Adrenal gland (tissue), 12 donors: ENCODE results near the gene CHD3. TPM values are rescaled to one million over a fixed set of nuclear protein-coding genes. Genes with fewer than 3 reads are reported as not detected.

Experiments used
- DNase-seq, 7 donors: peaks; one replicate each; pipeline ENCODE4 v3.0.0-alpha.2; 2019 to 2020
- H3K27ac ChIP-seq, 5 donors: fragments of 200-600 bp; sonication (generic) in 4 of 5; 1 replicate in 3 of 5; 2 replicates in 2 of 5; pipeline versions ENCODE4 v1.5.1 to v1.8.0; 2016 to 2020; ENCODE audit warnings: mild to moderate bottlenecking in 1 of 5
- H3K27me3 ChIP-seq: fragments of 200-600 bp; 2 replicates; pipeline ENCODE4 v1.8.0; 2021
- H3K36me3 ChIP-seq, 2 donors: fragments of 200-600 bp; replicated peaks in 1 of 2; 1 replicate in 1 of 2; 2 replicates in 1 of 2; pipeline versions ENCODE4 v1.5.1 to v1.8.0; 2018 to 2022
- H3K4me1 ChIP-seq, 2 donors: fragments of 200-600 bp; replicated peaks in 1 of 2; 1 replicate in 1 of 2; 2 replicates in 1 of 2; pipeline versions ENCODE4 v1.5.1 to v1.8.0; 2018 to 2021
- H3K4me3 ChIP-seq, 4 donors: fragments of 200-600 bp; sonication (generic) in 3 of 4; one replicate each; pipeline ENCODE4 v1.5.1; 2016 to 2018
- H3K9me3 ChIP-seq, 3 donors: fragments of 200-600 bp; sonication (generic) in 1 of 3; replicated peaks in 1 of 3; 1 replicate in 2 of 3; 2 replicates in 1 of 3; pipeline versions ENCODE4 v1.5.1 to v1.8.0; 2016 to 2021
- POLR2A ChIP-seq, 2 donors: fragments of 450-650 bp; IDR thresholded peaks; one replicate each; pipeline ENCODE4 v1.6.1; 2017; ENCODE audit warnings: antibody characterized with exemption in 2 of 2, mild to moderate bottlenecking in 2 of 2, moderate library complexity in 1 of 2
- WGBS, 4 donors: extraction: QIAGEN DNeasy Blood & Tissue Kit in 2 of 4; methylation state at CpG; one replicate each; pipeline versions ENCODE4 v1.1.5 to v1.1.7; 2013 to 2017; 5-methylcytosine and 5-hydroxymethylcytosine counted together
- intact Hi-C, 2 donors: fragments of 100-400 bp; cut with DNase I; formaldehyde crosslinking; loops; one replicate each; pipeline versions ENCODE4 v1.14.1 to v1.15.0; 2022 to 2023
- polyA plus RNA-seq, 3 donors: library from polyadenylated mRNA; stranded (reverse); fragments of 200-250 nt in 2 of 3; fragments of 350-450 nt in 1 of 3; fragmentation: Illumina TruSeq in 1 of 3; extraction: RNeasy Lipid Tissue Mini Kit (QIAGEN cat#74804) in 1 of 3; gene quantifications; one replicate each; pipeline ENCODE4 v1.2.3, GENCODE V29; 2013 to 2014
- total RNA-seq, 9 donors: library from RNA; depleted of rRNA in 4 of 9; stranded (reverse); fragments of >200 nt in 4 of 9; fragments of 120-200 nt in 1 of 9; fragmentation: NEBNext Ultra II Directional in 1 of 9; extraction: Animal tissue kit (Norgen Biotek cat#: 25700) in 1 of 9; gene quantifications; one replicate each; pipeline versions ENCODE4 v1.1.0 to v1.2.4, GENCODE V29; 2013 to 2023
- TF ChIP-seq, protein P1 (sequence below), 6 experiments: fragments of 450-650 bp in 4 of 6; fragments of 200-600 bp in 2 of 6; sonication (generic) in 1 of 6; IDR thresholded peaks; 1 replicate in 5 of 6; 2 replicates in 1 of 6; pipeline versions ENCODE4 v1.5.1 to v1.8.0; 2016 to 2021; ENCODE audit warnings: antibody characterized with exemption in 6 of 6, mild to moderate bottlenecking in 2 of 6, moderate library complexity in 1 of 6
- donor health status: healthy with polysubstance abuse.
- donor health status: Bipolar disorder and iron deficiency.
- donor health status: DM: yes; HTN: yes; CAD: no.
- donor health status: DM: no; HTN: no; CAD: no.
- donor health status: DM: no; HTN: no; CAD: no.
- donor health status: DM: yes; HTN: yes; CAD: no.

Gene CHD3
- total and polyA plus RNA-seq, 12 donors, result 43.8 to 326 (median 91.5) TPM

- H3K9me3 ChIP-seq, result no peaks in the 10 kb centered on the region
- peak within 1 kb of the TSS; percentile 75 to 91 (median 88) for H3K27ac ChIP-seq
- H3K4me1 ChIP-seq, result peaks cover 23 to 35% of the 10 kb centered on the region in 2 donors
- peaks cover 0 to 34% of the 10 kb centered on the region in 2 donors for H3K36me3 ChIP-seq
- peak within 1 kb of the TSS; percentile 5 to 58 (median 32) for H3K4me3 ChIP-seq
- DNase-seq, result peak; percentile 96 to 99 (median 98)
- 0 to 1% (median 0%) methylated on average over 23 to 64 of the region's 64 CpGs for WGBS, 4 donors
- intact Hi-C loops, result loop anchor here in 1 of 2 donors (5.0 kb wide), 1 partner anchor 35 kb away; no protein-coding TSS in a partner anchor
- TF ChIP-seq POLR2A (IDR thresholded peaks at IDR 0.05), result peak; percentile 40 to 82
- TF ChIP-seq, protein P1, sequence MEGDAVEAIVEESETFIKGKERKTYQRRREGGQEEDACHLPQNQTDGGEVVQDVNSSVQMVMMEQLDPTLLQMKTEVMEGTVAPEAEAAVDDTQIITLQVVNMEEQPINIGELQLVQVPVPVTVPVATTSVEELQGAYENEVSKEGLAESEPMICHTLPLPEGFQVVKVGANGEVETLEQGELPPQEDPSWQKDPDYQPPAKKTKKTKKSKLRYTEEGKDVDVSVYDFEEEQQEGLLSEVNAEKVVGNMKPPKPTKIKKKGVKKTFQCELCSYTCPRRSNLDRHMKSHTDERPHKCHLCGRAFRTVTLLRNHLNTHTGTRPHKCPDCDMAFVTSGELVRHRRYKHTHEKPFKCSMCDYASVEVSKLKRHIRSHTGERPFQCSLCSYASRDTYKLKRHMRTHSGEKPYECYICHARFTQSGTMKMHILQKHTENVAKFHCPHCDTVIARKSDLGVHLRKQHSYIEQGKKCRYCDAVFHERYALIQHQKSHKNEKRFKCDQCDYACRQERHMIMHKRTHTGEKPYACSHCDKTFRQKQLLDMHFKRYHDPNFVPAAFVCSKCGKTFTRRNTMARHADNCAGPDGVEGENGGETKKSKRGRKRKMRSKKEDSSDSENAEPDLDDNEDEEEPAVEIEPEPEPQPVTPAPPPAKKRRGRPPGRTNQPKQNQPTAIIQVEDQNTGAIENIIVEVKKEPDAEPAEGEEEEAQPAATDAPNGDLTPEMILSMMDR (IDR thresholded peaks at IDR 0.05), result peak in 5 of 6 experiments; percentile 29 to 46 (median 42)
- no peaks in the 10 kb centered on the region for H3K27me3 ChIP-seq
These were observed 31.5 kb upstream of the CHD3 start, which contains the start of gene NAA38 for GRCh38 chr17:7856811-7857712. TSS of gene NAA38 (minus strand) at chr17:7857559. CDS start at chr17:7857463, 96 bp downstream.

GRCh38 chr17:7857713-7858521 lies 30.7 kb upstream of the CHD3 start, which contains the start of gene CYB5D1:
TSS of gene CYB5D1 (plus strand) at chr17:7858003. CDS start at chr17:7858135, 132 bp downstream.
- Histone ChIP-seq H3K9me3 (no peaks in the 10 kb centered on the region), H3K27me3 (no peaks in the 10 kb centered on the region), H3K4me3 (peak within 1 kb of the TSS; percentile 5 to 58 (median 32)), H3K36me3 (peaks cover 0 to 25% of the 10 kb centered on the region in 2 donors), H3K4me1 (peaks cover 23 to 31% of the 10 kb centered on the region in 2 donors), H3K27ac (peak within 1 kb of the TSS; percentile 75 to 91 (median 88))
- intact Hi-C loops, result loop anchor here in 1 of 2 donors (5.0 kb wide), 1 partner anchor 36 kb away; no protein-coding TSS in a partner anchor
- WGBS, 4 donors, result 2 to 3% (median 2%) methylated on average over 31 to 48 of the region's 48 CpGs
- DNase-seq, result peak; percentile 92 to 98 (median 95)
- peak; percentile 56 to 68 for TF ChIP-seq POLR2A (IDR thresholded peaks at IDR 0.05)
- TF ChIP-seq, protein P1 (IDR thresholded peaks at IDR 0.05), result no peak

DNA sequence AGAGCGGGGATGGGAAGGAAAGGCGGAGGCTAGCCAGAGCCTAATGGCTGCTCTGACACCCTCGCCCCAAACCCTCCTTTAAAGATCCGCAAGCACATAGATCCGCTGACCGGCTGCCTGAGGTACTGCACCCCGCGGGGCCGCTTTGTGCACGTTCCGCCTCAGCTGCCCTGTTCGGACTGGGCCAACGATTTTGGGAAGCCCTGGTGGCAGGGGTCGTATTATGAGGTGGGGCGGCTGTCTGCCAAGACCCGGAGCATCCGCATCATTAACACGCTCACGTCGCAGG lies 30.1 kb upstream of the CHD3 start:
- Histone ChIP-seq H3K27ac (peak overlapping the region in 4 of 5 donors; percentile 75 to 91 (median 86)), H3K9me3 (no peaks in the 10 kb centered on the region), H3K27me3 (no peaks in the 10 kb centered on the region), H3K4me1 (peaks cover 23 to 31% of the 10 kb centered on the region in 2 donors), H3K36me3 (peaks cover 0 to 20% of the 10 kb centered on the region in 2 donors), H3K4me3 (peak overlapping the region in 1 of 4 donors; percentile 58)
- no peak for TF ChIP-seq POLR2A (IDR thresholded peaks at IDR 0.05)
- TF ChIP-seq, protein P1 (IDR thresholded peaks at IDR 0.05), result peak; percentile 30 to 65 (median 55)
- WGBS, 4 donors, result 23 to 24% (median 23%) methylated on average over 9 to 20 of the region's 20 CpGs
- intact Hi-C loops, result loop anchor here in 1 of 2 donors (5.0 kb wide), 1 partner anchor 36 kb away; no protein-coding TSS in a partner anchor
- DNase-seq, result peak; percentile 52 to 86 (median 73)
